Measurements from ENCODE around the gene ZBTB16.

Gene ZBTB16

DNA sequence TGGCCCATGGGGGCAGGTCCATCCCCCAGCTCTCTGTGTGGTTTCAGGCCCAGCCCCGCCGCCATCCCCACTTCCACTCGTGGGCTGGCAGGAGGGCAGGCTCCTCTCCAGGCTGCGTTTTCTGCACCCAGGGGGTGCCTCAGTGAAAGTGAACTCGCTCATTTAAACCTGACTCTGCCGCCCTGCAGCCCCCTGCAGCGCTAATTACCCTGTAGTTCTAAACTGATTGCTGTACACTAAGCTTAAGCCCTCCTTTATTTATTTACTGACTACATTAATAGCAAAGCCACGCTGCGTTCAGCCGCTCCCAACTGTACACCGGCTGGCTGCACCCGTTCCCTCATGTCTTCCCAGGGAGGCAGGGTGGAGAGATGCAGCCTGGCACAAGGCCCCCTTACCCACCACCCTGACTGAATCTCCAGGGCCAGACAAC, 200.1 kb downstream of the ZBTB16 start (continued):
- TF ChIP-seq, protein P1, sequence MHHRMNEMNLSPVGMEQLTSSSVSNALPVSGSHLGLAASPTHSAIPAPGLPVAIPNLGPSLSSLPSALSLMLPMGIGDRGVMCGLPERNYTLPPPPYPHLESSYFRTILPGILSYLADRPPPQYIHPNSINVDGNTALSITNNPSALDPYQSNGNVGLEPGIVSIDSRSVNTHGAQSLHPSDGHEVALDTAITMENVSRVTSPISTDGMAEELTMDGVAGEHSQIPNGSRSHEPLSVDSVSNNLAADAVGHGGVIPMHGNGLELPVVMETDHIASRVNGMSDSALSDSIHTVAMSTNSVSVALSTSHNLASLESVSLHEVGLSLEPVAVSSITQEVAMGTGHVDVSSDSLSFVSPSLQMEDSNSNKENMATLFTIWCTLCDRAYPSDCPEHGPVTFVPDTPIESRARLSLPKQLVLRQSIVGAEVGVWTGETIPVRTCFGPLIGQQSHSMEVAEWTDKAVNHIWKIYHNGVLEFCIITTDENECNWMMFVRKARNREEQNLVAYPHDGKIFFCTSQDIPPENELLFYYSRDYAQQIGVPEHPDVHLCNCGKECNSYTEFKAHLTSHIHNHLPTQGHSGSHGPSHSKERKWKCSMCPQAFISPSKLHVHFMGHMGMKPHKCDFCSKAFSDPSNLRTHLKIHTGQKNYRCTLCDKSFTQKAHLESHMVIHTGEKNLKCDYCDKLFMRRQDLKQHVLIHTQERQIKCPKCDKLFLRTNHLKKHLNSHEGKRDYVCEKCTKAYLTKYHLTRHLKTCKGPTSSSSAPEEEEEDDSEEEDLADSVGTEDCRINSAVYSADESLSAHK (tag by site-specific recombination; IDR thresholded peaks at IDR 0.05) = no peak
- no peak for TF ChIP-seq ZNF19 (tag by site-specific recombination; IDR thresholded peaks at IDR 0.05; ENCODE audit: low read depth)
- TF ChIP-seq GLIS1 (tag by site-specific recombination; IDR thresholded peaks at IDR 0.05) = peak; percentile 98
- TF ChIP-seq PRDM1 (tag by site-specific recombination; IDR thresholded peaks at IDR 0.05) = no peak
- TF ChIP-seq KLF7 (tag by site-specific recombination; IDR thresholded peaks at IDR 0.05; ENCODE audit: borderline replicate concordance) = peak; percentile 74; the same call in 1 of the 2 replicates
- peak; percentile 88 for TF ChIP-seq SP7 (tag by site-specific recombination; IDR thresholded peaks at IDR 0.05)
- TF ChIP-seq ZNF843 (tag by site-specific recombination; IDR thresholded peaks at IDR 0.05) = 0 out of 2 replicates have a peak, but pooled peaks have one; percentile 22
- TF ChIP-seq ZXDB (tag by site-specific recombination; IDR thresholded peaks at IDR 0.05) = no peak
- no peak for TF ChIP-seq ZNF266 (tag by site-specific recombination; IDR thresholded peaks at IDR 0.05; ENCODE audit: low read depth)

DNA sequence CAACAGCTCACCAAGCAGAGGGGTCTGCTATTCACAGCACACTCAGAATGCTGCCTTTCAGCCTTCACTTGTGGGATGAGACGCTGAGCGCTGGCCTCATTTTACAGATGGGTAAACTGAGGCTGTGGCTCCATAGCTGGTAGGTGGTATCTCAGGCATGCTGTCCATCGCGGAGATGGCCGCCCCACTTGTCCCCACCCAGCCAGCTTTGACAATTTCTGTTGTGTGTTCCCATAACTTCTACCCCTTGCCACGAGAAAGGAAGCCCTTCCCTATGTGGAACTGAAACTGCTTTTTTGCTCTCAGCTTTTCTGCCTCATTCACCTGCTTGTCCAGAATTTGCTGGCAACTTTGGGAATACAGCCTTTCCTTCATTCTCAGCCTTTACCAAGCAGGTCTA, 200.6 kb downstream of the ZBTB16 start:
- Histone ChIP-seq H3K4me1 (ENCODE audit: control insufficient read depth, insufficient read depth, low read length) (no peaks in the 10 kb centered on the region), H3K4me3 (ENCODE audit: low read depth, low read length) (no peak overlapping the region), H3K36me3 (ENCODE audit: control insufficient read depth in 2 of 2, insufficient read depth in 1 of 2, low read length in 2 of 2) (no peaks in the 10 kb centered on the region), H3K9me3 (ENCODE audit: control insufficient read depth, insufficient read depth, low read depth, low read length) (no peaks in the 10 kb centered on the region), H3K27ac (ENCODE audit: extremely low read depth, low read depth, low read length) (no peak overlapping the region)
- POLR2A ChIA-PET = no interaction called here
- TF ChIP-seq, protein P1 (tag by site-specific recombination; IDR thresholded peaks at IDR 0.05) = peak; percentile 58; the same call in 1 of the 2 replicates
- no peak for TF ChIP-seq ZBTB48 (tag by site-specific recombination; IDR thresholded peaks at IDR 0.05)
- CTCF ChIA-PET = interaction anchor here (0.6 to 11.7 kb wide), 38 partner anchors 9 to 667 kb away, joined by 3 to 392 read pairs (median 6); no protein-coding TSS in a partner anchor

DNA sequence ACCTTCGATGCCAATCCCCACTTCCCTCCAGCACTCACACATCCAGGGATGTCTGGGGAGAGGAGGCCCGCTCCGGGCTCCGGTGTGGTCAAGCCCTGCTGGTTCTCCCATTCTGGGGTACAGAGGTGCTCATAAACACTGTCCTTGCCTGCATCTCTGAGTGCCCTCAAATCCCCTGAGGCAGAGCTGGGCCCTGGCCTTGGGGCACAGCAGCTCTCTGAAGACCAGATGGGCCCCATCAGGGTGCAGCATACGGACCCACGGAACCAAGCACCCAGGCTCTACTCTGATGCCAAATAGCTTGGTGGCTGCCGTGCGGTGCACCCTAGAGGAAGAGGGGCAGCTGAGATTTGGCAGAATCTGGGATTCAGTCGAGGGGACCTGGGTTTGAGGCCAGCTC, 201.0 kb downstream of the ZBTB16 start:
- POLR2A ChIA-PET = interaction anchor here (0.6 to 1.2 kb wide), 2 partner anchors 98 to 114 kb away, joined by 3 to 4 read pairs; no protein-coding TSS in a partner anchor
- no peaks in the 10 kb centered on the region for H3K4me1 ChIP-seq (ENCODE audit: control insufficient read depth, insufficient read depth, low read length)
- no peak for TF ChIP-seq ZNF114 (tag by site-specific recombination; IDR thresholded peaks at IDR 0.05)
- no peak for TF ChIP-seq ZBTB21 (tag by site-specific recombination; IDR thresholded peaks at IDR 0.05)
- no peak for TF ChIP-seq ZNF701 (tag by site-specific recombination; IDR thresholded peaks at IDR 0.05)
- no peak for TF ChIP-seq ZNF600 (tag by site-specific recombination; IDR thresholded peaks at IDR 0.05)
- TF ChIP-seq, protein P2, sequence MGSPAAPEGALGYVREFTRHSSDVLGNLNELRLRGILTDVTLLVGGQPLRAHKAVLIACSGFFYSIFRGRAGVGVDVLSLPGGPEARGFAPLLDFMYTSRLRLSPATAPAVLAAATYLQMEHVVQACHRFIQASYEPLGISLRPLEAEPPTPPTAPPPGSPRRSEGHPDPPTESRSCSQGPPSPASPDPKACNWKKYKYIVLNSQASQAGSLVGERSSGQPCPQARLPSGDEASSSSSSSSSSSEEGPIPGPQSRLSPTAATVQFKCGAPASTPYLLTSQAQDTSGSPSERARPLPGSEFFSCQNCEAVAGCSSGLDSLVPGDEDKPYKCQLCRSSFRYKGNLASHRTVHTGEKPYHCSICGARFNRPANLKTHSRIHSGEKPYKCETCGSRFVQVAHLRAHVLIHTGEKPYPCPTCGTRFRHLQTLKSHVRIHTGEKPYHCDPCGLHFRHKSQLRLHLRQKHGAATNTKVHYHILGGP (tag by site-specific recombination; IDR thresholded peaks at IDR 0.05) = no peak
- no peak for TF ChIP-seq GLI4 (tag by site-specific recombination; IDR thresholded peaks at IDR 0.05)
- no peak for TF ChIP-seq ZNF174 (tag by site-specific recombination; IDR thresholded peaks at IDR 0.05)
- no peak for TF ChIP-seq ZNF544 (tag by site-specific recombination; IDR thresholded peaks at IDR 0.05)
- no peak for TF ChIP-seq GLI2 (tag by site-specific recombination; IDR thresholded peaks at IDR 0.05; ENCODE audit: borderline replicate concordance, low read depth)
- no peak for TF ChIP-seq ZBTB17 (tag by site-specific recombination; IDR thresholded peaks at IDR 0.05)
- TF ChIP-seq BCL11B (tag by site-specific recombination; IDR thresholded peaks at IDR 0.05; ENCODE audit: low read depth) = no peak
- TF ChIP-seq, protein P3, sequence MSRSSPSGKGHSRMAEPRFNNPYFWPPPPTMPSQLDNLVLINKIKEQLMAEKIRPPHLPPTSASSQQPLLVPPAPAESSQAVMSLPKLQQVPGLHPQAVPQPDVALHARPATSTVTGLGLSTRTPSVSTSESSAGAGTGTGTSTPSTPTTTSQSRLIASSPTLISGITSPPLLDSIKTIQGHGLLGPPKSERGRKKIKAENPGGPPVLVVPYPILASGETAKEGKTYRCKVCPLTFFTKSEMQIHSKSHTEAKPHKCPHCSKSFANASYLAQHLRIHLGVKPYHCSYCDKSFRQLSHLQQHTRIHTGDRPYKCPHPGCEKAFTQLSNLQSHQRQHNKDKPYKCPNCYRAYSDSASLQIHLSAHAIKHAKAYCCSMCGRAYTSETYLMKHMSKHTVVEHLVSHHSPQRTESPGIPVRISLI (tag by site-specific recombination; IDR thresholded peaks at IDR 0.05) = no peak
- TF ChIP-seq ZSCAN16 (tag by site-specific recombination; IDR thresholded peaks at IDR 0.05) = no peak
- TF ChIP-seq ZNF248 (tag by site-specific recombination; IDR thresholded peaks at IDR 0.05) = no peak
- TF ChIP-seq, protein P4, sequence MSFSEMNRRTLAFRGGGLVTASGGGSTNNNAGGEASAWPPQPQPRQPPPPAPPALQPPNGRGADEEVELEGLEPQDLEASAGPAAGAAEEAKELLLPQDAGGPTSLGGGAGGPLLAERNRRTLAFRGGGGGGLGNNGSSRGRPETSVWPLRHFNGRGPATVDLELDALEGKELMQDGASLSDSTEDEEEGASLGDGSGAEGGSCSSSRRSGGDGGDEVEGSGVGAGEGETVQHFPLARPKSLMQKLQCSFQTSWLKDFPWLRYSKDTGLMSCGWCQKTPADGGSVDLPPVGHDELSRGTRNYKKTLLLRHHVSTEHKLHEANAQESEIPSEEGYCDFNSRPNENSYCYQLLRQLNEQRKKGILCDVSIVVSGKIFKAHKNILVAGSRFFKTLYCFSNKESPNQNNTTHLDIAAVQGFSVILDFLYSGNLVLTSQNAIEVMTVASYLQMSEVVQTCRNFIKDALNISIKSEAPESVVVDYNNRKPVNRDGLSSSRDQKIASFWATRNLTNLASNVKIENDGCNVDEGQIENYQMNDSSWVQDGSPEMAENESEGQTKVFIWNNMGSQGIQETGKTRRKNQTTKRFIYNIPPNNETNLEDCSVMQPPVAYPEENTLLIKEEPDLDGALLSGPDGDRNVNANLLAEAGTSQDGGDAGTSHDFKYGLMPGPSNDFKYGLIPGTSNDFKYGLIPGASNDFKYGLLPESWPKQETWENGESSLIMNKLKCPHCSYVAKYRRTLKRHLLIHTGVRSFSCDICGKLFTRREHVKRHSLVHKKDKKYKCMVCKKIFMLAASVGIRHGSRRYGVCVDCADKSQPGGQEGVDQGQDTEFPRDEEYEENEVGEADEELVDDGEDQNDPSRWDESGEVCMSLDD (tag by site-specific recombination; IDR thresholded peaks at IDR 0.05) = no peak

More for the DNA sequence above, 201.0 kb downstream of the ZBTB16 start:
- no peak overlapping the region for H3K4me3 ChIP-seq (ENCODE audit: low read depth, low read length)
- CTCF ChIA-PET = interaction anchor here (0.6 to 11.7 kb wide), 55 partner anchors 9 to 667 kb away, joined by 3 to 392 read pairs (median 6); no protein-coding TSS in a partner anchor
- H3K9me3 ChIP-seq (ENCODE audit: control insufficient read depth, insufficient read depth, low read depth, low read length) = no peaks in the 10 kb centered on the region
- no peaks in the 10 kb centered on the region for H3K36me3 ChIP-seq (ENCODE audit: control insufficient read depth in 2 of 2, insufficient read depth in 1 of 2, low read length in 2 of 2)
- H3K27ac ChIP-seq (ENCODE audit: extremely low read depth, low read depth, low read length) = no peak overlapping the region

All from HEK293 (cell line).